Stimulated activated CD4-positive, alpha-beta T cell treated with anti-CD3 and anti-CD28 coated beads, Interleukin-1b, Interleukin-23, amount 100 ng/mL, for 1 hour (primary cell): Measurements from ENCODE around the gene VWA1.
A peak's percentile ranks its signal among the peaks of the same experiment; 100 is the strongest.
"Not testable (repeated sequence)": the region's sequence is repeated elsewhere in the genome, so short reads cannot be mapped to it uniquely, and the experiment has no call there.

Experiments
- DNase-seq, 2 donors: peaks; one replicate each; pipeline ENCODE4 v3.0.0-alpha.2; 2020; ENCODE audit warnings: low read depth in 2 of 2

The VWA1 gene

DNA sequence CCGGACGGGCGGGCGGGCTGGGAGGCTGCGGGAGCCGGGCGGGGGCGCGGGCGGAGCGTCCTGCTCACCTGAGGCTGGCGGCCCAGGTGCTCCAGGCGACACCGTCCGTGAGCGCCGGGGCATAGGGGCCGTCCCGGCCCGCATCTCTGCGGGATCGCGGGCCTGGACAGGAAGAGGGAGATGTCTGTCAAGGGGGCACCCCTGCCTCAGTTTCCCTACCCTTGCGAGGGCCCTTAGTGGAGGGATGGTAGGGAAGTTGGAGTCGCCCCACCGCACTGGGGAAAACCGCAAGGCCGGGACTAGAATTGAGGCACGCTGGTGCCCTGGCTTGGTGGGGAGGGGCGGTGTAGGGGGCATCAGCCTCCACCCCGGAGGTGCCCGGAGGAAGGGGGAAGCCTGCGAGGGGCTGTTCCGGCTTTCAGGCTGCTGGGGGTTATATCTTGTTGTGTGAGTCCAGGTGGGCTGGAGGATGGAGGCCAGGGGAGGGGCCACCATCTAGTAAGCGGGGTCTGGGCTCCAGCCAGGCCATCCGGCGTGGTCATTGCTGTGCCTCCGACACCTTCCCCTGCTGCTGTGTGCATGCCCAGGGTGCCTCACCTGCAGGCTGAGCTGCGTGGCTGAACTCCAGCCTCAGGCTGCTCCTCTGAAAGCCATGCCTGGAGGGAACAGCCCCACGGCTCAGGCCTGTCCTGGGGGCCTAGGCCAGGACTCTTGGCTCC is 580 bp downstream of the VWA1 start:
- DNase-seq: no peak

DNA sequence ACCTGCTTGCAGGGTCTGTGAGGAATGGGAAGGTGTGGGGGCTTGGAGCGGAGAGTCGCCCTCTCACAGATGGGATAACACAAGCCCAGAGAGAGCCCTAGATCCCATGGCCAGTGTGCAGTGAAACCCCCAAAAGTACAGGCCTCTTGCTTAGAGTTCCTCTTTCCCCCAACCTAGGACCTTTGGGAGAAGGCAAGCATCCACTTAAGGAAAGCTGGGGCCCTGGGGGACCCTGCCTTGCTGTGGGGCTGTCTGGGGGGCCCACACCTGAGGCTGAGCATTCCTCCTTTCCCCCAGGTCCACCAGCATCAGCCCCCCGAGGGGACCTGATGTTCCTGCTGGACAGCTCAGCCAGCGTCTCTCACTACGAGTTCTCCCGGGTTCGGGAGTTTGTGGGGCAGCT is 1.1 kb downstream of the VWA1 start:
- DNase-seq: no peak

DNA sequence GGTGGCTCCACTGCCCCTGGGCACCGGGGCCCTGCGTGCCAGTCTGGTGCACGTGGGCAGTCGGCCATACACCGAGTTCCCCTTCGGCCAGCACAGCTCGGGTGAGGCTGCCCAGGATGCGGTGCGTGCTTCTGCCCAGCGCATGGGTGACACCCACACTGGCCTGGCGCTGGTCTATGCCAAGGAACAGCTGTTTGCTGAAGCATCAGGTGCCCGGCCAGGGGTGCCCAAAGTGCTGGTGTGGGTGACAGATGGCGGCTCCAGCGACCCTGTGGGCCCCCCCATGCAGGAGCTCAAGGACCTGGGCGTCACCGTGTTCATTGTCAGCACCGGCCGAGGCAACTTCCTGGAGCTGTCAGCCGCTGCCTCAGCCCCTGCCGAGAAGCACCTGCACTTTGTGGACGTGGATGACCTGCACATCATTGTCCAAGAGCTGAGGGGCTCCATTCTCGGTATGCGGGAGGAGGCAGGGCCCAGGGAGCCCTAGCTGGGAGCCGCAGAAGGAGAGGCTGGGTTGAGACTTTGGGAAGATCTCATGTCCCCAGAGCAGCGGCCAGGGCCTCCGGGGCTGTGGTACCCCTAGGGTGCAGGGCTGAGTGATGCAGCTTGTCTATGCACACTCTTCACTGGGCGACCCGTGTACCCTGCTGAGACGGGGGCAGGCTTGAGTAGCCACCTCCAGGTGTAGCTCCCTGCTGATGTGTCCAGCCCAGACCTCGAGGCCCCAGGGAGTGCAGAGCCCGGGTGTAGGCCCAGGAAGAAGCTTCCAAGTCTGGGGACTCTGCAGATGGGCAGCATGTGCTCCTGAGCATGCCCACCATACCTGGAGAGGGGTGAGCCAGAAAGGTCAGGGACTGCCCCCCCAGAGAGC is 1.8 kb downstream of the VWA1 start:
- no peak for DNase-seq

DNA sequence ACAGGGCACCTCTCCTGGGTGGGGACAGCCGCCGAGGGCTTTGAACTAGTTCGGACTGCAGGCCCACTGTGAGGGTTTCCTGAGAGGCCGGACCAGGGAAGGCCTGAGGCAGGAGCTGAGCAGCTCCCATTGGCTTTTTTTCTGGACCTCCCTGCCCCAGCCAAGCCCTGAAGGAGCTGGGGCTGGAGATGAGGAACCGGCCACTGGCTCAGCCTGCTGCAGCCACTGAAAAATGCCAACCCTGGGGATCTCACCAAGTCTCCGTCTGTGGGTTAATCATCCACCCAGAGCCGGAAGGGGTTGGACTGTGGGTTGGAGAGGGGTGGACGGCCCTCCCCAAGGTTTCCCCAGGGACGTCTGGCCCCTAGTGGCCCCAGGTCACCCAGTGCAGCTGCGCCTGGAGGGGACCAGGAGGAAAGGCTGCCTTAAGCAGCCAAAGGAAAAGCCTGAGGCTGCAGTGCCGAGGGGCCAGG is 2.5 kb downstream of the VWA1 start:
- DNase-seq: no peak

DNA sequence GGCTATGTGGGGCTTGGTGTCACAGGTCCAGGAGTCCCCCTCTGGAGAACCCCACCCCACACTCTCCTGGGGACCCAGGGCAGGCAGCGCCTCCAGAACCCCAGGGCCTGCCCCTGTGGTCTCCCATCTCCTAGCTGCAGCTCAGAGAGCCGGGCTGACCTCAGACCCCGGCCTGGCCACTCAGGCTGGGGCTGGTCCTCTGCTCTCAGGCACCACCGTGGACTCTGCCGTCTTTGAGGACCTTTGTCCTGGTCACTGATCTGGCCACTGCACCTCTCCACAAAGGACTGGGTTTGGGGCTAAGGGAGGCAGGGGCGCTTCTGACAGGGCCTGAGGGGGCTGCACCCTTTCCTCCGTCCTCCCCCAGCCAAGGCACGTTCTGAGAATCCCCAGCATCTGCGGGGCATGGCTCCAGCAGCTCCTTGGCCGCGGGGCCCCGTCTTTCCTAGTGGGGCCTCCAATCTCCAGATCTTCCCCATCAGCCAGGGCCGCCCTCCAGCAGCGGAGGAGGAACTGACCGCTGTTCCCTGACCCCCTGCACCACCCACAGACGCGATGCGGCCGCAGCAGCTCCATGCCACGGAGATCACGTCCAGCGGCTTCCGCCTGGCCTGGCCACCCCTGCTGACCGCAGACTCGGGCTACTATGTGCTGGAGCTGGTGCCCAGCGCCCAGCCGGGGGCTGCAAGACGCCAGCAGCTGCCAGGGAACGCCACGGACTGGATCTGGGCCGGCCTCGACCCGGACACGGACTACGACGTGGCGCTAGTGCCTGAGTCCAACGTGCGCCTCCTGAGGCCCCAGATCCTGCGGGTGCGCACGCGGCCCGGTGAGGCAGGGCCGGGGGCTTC is 3.3 kb downstream of the VWA1 start:
- no peak for DNase-seq

DNA sequence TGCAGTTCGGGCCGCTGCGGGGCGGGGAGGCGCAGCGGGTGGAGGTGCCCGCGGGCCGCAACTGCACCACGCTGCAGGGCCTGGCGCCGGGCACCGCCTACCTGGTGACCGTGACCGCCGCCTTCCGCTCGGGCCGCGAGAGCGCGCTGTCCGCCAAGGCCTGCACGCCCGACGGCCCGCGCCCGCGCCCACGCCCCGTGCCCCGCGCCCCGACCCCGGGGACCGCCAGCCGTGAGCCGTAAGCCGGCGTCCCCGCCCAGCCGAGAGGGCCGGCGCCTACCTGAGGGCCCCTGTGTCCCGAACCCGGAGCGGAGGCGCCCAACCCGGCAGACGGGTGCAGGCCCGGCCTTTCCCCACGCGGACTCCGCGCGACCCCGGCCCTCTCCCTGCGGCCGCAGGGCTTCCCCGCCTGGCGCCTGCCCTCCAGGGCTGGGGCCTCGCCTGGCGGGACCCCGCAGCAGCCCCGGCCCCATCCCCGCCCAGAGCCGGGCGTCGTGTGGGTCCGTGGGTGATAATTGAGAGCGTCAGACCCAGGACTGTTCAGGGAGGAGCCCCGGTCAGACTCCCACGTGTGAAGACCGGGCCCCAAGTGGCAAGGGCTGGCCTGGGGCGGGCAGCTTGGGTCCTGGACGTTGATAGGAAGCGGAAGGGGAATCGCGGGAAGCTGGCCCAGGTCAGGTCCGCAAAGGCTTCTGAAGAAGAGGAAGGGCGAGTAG is 4.2 kb downstream of the VWA1 start:
- no peak for DNase-seq

DNA sequence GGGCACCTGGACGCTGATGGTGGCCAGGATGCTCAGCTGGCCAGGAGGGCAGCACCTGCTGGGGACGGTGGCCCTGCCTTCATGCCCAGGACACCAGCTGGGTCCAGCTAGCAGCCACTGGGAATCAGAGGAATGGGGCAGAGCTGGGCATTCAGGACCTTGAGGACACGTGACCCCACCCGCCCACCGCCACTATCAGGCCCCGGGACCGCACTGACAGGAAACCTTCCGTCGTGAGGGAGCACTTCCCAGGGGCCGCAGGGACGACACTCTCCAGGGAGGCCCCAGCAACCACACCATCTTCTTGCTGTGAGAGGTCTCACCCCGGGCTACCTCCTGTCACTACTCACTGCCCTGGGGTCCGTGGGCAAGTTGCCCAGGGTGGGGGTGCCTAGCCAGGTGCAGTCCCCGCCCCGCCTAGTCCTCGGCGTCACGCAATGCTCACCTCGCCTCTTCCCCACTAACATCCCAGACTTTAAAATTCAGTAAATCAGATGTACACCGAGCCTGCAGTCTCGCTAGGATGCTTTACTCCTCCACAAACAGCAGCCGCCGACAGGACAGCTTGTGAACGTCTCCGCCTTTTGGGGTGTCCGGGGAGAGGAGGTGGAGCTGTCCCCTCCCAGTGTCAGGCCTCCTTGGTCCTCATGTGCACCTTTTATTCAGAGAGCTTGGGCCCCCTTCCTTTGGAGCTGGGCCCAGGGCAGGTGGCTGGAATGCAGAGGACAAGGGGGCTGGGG is 4.9 kb downstream of the VWA1 start:
- no peak for DNase-seq

DNA sequence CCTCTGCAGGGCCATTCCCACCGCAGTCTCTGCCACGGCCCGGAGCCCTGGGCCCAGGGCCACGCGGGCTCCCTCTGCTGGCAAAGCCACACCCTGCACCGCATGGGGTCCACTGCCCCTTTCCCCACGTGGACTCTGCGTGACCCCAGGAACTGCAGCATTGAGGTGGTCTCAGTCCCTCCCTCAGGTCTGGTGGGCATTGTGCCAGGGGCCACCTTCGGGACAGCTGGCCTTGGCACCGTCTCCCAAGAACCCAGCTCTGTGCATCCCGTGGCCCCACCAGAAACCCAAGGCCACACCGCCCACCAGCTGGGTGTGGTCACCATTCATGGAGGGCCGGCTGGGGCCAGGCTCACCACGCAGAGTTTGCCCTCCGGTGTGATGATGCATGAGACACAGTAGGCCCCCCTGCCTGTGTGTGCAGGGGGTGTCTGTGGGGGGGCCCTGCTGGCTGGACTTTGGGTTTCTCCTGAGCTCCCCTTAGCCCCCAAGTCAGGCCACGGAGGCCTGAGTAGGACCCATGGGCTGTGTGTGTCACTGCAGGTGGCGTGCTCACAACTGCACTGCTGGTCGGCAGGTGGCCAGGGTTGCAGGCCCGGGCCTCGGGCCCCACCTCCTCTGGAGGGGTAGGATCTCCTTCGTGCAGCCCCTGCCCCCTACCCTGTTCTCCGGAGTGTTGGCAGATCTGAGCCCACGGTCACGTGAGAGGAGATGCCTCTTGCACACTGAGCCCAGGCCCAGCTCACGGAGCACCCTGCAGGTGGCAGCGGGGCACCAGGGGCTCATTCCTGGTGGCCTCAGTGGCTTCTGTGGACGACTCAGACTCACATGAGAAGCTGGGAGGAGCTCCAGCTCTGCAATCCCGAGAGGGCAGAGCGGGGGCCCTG is 5.8 kb downstream of the VWA1 start:
- peak in 1 of 2 donors; percentile 50 for DNase-seq

DNA sequence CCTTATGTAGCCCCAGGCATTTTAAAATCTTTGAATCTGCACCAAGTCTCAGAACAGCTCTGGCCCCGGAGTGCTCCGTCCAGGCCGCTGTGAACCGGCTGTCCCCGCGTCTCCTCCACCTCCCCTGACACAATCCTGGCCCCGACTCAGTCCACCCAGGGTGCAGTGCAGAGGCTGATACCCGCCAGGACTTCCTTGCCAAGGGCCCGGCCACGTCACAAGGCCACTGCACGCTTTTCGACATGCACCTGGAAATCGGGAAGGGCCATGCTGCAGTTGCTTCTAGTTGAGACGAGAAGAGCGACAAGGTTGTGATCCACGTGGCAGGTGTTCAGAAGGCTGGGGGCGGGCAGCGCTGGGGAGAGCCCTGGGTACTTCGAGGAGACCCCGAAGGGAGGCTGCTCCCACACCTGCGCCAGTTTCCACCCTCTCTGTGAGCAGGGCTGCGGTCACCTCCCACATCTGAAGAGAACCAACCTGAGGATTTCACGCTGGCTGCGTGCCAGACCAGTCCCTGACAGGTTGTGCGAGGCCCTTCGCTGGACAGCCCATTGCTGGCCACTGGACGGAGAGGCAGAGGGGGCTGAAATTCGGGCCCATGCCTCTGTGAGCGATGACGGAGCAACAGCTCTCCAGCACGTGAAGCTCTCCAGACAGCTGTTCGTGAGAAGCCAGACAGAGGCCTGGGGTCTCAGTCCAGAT is 6.7 kb downstream of the VWA1 start:
- no peak for DNase-seq

DNA sequence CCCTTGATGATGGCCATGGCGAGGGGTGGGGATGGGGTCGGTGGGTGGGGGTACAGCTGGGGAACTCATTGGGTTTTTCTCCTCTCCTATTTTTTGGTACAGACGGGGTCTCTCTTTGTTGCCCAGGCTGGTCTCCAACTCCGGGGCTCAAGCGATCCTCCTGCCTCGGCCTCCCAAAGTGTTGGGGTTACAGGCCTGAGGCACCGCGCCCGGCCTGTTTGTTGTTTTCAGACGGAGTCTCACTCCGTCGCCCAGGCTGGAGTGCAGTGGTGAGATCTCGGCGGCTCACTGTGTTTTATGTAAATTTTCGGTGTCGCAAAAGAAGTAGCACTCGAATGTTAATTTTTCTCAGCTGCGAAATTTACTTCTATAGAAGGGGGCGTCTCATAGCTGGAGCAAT is 11.1 kb downstream of the VWA1 start:
- DNase-seq: not testable (repeated sequence)

DNA sequence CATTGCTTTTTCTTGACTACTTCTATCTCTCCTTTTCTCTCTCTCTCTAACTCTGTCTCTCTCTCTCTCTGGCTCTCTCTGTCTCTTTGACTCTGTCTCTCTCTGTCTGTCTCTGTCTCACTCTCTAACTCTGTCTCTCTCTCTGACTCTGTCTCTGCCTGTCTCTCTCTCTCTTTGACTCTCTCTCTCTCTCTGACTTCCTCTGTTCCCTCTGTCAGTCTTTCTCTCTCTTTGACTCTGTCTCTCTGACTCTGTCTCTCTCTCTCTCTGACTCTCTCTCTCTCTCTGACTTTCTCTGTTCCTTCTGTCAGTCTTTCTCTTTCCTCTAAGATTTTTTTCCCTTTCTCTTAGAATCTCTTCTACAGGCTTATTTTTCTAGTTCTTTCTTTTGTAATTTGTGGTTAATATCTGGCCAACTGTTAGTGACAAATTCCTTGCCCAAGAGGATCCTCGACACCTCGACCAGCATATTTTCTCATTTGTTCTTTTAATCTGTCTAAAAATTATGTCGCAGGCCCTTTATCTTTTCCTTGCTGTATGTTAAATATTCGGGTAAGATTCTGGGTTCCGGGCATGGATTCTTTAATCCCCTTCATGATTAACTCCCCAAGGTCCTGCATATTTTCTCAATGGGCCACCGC is 13.7 kb downstream of the VWA1 start, which contains the start of gene ATAD3C:
Gene ATAD3C (plus strand): TSS at position 591 of the 641 bp plus-strand sequence. CDS start 995 bp downstream, outside the sequence.
- no peak for DNase-seq

DNA sequence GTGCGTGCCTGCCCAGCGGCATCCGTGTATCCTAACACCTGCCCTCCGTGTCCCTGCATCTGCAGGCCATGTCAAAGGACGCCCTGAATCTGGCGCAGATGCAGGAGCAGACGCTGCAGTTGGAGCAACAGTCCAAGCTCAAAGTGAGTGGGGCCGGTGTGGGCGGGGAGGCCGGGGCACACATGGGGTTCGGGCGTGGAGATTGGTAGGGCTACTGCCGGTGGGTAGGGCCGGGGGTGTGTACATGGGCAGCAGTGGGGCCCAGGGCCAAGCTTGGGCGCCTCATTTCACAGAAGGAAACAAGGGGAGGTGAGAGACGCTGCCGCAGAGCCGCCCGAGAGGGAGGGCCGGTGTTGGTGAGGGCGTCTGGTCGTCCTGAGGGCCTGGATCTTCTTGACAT is 15.1 kb downstream of the VWA1 start:
- DNase-seq: not testable (repeated sequence)

DNA sequence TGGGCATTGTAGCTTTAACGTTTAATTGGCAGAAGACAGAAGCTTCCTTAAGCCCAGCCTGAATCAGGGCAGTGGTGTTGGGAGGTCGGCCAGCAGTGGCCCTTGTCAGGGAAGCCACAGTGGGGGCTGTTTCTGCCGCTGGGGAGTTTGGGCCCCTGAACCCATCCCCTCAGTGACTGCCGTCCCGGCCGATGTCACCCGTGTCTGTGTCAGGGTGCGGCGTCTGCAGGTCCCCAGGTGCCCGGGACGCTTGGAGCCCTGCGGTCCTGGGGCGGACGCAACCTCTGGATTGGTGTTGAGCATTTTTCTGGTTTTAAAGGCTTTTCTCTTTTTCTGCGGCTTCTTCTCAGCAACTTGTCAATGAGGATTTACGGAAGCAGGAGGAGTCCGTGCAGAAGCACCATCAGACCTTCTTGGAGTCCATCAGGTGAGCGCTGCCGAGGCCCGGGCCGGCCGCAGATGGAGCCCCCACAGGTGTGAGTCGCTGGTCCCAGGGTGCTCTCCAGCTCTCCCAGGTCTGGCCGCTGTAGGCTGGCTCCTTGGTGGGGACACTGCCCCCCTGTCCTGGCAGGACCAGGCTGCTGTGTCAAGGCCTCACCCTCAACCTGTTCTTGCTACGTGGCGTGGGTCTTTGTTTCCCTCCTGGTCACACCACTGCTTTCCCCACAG is 16.3 kb downstream of the VWA1 start:
- no peak for DNase-seq

DNA sequence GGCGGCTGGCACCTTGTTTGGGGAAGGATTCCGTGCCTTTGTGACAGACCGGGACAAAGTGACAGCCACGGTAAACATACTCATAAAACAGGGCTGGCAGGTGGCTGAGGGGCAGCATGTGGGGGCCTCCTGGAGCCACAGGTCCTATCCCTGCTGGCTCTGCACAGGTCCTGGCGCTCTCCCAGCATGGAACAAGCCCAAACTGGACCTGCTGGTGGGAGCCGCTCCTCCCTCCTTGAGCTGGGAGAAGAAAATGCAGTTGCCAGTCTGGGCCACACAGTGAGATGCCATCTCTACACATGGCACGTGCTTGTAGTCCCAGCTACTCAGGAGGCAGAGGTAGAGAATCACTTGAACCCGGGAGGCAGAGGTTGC is 16.9 kb downstream of the VWA1 start:
- DNase-seq: not testable (repeated sequence)

DNA sequence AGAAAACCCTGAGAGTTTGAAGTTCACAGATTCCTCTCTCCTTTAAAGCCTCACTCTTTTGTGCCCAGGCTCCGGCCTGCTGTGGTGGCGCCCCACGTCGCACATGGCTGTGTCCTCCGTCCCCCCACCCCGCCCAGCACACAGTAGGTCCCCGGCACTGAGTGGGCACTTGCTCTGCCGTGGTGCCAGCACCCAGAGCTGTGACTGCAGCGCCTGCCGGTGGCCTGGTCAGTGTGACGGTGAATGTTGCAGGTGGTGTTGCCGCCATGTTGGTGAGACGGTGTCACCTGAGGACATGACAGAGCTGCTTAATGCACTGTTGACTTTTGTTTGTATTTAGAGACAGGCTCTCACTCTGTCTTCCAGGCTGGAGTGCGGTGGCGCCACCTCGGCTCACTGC is 17.4 kb downstream of the VWA1 start:
- no peak for DNase-seq

DNA sequence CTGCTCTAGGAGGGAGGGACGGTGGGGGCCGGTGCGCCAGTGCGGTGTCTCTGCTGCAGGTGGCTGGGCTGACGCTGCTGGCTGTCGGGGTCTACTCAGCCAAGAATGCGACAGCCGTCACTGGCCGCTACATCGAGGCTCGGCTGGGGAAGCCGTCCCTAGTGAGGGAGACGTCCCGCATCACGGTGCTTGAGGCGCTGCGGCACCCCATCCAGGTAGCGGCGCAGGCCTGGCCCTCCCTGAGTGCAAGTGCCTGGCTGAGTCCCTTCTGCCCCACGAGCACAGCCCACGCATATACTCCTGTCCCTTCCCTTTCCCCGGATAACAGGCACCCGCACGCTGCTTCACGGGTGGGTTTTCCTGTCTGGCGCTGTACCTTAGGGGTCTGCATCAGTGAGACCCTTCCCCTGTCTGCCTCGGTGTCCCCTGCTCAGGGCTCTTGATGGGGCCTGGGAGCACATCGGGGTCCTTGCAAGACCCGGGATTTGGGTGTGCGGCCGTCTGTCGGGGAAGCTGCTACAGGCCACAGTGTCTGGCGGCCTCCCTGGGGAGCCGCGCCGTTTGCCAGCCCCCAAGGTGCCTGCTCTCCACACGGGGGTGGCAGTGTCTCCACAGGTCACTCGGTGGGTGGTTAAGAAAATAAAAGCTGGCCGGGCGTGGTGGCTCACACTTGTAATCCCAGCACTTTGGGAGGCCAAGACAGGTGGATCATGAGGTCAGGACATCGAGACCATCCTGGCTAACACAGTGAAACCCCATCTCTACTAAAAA is 19.0 kb downstream of the VWA1 start:
- not testable (repeated sequence) for DNase-seq

DNA sequence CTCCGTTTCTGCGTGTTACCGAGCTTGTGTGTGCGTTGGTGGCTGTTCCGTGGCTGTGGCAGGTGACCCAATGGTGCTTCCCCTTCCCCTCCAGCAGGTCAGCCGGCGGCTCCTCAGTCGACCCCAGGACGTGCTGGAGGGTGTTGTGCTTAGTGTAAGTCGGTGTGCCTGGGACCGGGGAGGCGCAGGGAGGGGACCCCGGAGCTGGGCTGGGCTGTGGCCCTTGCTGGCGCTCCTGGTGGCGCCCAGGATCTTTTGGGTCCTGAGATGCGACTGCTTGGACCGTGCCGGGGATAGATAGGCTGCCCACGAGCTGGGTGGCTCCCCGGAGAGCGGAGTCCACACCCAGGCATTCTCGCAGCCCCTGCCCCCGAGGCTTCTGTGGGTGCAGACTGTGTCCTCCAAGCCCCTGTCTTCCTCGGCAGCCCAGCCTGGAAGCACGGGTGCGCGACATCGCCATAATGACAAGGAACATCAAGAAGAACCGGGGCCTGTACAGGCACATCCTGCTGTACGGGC is 19.9 kb downstream of the VWA1 start:
- no peak for DNase-seq
